Fibroblast of skin of scalp (primary cell): Measurements from ENCODE around the gene BEND5.

Source experiments
- DNase-seq: peaks from one replicate; pipeline ENCODE4 v3.0.0-alpha.2; 2013

BEND5 gene

GRCh38 chr1:48718705-48719104 is 58.0 kb downstream of the BEND5 start:
- DNase-seq = no peak

DNA sequence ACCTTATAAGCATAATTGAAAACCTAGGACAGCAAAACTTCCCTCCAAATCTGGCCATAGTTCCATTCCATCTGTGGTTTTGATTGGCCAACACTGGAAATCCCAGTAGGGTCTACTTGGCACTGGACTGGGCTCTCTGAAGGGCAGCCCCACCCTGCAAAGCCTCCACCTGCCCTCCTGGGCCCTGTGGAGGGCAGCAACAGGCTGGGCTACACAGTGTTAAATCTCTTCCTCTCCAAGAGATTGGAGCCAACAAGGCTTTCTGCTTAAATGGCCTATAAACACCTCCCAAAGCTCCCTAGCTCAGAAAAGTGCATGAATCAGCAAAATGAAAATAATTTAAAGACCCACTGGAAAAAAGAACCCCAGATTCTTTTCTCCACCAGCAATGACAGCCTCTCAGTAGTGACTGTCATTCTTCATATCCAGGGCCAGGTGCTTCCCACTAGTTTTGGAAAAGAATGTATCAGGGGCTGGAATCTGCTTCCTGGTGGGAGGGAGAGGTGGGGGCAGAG is 58.5 kb downstream of the BEND5 start:
- DNase-seq = no peak

DNA sequence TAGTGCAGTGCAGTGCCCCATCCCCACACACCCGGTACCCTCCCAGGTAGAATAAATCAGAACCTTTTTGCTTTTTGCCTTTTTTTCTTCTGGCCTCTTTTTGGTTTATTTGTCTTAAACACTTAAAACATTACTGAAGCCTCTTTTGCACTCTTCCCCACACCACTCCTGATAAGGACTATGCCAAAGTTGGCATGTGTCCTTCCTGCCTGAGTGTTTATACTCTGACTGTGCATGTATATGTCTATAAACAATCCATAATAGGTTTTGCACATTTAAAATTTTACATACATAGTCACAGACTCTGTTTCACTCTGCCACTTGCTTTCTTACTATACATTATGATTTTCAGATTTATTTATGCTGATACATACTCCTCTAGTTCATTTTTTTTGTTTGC is 59.6 kb downstream of the BEND5 start:
- DNase-seq = no peak

DNA sequence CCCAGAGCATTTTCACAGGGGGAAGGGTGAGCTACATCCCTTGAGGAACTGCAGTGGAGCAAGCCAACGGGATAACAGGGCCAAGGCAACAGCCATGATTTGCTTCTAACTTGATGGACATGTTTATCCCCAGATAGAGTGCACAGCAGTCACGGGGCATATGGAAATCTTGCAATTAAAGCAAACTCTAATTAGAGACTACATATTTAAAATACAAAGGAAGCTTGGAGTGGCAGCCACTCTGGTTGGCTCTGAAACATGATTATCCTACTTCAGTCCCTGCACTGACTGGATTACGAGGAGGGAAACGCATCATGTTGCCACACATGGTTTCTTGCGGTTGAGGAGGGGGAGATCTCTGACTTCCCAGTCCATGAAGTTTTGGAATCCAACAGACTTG is 60.8 kb downstream of the BEND5 start:
- DNase-seq = no peak

DNA sequence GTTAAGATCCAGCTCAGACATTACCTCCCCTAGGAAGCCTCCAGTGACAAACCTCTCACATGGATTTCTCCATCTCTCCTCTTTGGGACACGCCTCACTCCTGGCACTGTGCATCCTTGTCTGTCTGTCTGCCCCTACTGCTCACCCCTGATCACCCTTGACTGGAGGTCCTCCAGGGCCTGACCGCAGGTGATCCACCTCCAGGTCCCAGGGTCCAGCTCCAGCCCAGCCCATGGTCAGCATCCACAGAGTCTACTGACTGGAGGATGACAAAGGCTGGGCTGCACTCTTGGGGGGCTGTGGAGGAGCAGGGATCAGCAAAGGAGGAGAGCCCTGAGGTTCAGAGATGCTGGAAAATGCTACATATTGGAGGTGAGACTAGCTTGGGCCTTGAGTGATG is 65.8 kb downstream of the BEND5 start:
- no peak for DNase-seq

DNA sequence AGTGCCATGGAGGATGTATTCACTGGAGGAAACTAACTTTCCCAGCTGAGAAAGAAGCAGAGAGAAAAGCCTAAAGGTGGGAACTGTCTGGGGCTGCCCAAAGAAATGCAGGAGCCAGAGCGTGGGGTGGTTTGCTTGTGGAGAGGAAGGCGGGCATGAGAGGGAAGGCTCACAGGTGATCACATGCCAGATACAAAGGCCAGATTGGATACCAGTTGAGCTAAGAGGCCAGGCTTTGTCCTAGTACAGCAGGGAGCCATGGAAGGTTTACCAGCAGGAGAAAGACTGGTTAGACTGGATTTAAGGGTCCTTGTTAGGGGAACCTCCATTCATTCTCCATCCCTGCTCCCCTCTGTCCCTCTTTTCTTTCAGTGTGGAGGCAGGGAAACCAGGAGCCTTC is 66.4 kb downstream of the BEND5 start:
- DNase-seq = no peak

GRCh38 chr1:48704736-48705135 is 72.0 kb downstream of the BEND5 start:
- no peak for DNase-seq

- no peak for DNase-seq
Observed at GRCh38 chr1:48701445-48701844, 75.2 kb downstream of the BEND5 start.

GRCh38 chr1:48697066-48697707 is 79.5 kb downstream of the BEND5 start:
- peak; percentile 42 for DNase-seq

DNA sequence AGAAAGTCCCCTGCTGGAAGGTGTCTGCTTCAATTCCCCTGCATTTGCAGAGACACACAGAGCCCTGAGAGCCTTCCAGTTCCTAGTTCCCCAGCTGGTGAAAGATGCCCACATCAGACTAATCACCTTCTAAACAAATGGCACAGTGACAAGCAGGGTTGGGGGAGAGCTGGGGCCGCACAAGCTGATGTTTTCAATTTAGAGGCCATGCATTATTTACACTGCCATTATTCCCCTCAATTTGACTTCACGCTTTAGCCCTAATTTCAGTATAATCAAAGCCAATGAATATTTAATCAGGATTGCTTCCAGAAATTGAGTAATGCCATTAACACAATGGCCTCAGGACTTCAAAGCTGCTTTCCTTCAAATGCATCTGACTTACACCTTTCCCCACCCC is 81.5 kb downstream of the BEND5 start:
- no peak for DNase-seq

DNA sequence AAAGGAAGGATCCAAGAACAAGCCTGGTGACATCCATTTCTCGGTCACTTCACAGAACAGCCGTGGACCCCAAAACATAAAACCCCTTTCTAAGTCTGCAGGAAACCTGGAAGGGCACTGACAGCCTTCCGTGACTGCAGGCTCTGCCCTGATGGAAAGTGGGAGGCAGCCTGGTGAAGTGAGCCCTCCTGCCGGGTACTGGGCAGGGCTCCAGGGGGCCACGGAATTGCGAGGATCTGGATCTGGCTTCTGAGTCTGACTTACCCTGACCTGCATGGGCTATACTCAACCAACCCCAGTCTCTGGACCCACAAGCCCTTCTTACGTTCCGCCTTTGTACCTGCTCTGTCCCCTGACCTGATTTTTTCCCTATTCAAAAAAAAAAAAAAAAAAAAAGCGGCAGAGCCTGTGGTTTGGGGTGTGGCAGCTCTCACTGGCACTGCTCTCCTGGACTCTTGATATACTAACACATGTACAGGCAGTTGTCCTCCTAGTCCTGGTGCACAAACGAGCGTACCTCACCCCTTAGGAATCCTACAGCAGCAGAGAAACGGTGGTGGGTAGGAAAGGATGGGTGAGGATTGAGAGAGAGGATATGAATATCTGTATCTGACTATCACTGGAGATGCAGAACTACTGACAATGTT is 82.9 kb downstream of the BEND5 start:
- no peak for DNase-seq

GRCh38 chr1:48693180-48693579 is 83.5 kb downstream of the BEND5 start:
- no peak for DNase-seq

GRCh38 chr1:48692235-48692634 is 84.5 kb downstream of the BEND5 start:
- DNase-seq = no peak

GRCh38 chr1:48691429-48692001 is 85.2 kb downstream of the BEND5 start:
- DNase-seq = no peak

DNA sequence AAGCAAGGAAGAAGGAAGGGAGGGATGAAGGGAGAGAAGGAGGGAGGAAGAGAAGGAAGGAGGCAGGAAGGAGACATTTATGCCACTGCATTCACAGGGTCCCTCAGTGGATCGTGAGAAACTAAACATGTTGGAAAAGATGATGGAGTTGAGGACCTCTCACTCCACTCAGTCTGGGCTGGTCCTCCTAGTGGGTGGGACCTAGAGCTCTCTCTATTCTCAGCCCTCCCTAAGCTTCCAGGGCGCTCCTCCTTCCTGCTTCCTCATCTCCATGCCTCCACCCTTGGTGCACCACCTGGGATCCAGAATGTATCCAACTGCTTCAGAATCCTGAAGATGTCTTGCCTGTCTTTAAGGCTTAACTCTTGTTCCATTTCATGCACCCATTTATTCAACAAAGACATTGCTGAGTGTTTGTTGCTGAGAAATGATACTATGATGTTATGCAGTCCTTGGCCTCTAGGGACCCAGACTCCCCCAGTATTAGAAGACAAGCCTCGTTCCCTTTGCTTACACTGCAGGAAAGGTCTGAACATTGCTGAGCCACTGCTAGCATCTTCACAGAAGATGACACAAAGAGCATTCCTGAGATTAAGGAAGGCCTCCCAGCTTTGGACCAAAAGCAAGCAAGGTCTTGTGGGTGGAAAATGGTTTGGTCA is 88.5 kb downstream of the BEND5 start:
- DNase-seq = peak; percentile 24

DNA sequence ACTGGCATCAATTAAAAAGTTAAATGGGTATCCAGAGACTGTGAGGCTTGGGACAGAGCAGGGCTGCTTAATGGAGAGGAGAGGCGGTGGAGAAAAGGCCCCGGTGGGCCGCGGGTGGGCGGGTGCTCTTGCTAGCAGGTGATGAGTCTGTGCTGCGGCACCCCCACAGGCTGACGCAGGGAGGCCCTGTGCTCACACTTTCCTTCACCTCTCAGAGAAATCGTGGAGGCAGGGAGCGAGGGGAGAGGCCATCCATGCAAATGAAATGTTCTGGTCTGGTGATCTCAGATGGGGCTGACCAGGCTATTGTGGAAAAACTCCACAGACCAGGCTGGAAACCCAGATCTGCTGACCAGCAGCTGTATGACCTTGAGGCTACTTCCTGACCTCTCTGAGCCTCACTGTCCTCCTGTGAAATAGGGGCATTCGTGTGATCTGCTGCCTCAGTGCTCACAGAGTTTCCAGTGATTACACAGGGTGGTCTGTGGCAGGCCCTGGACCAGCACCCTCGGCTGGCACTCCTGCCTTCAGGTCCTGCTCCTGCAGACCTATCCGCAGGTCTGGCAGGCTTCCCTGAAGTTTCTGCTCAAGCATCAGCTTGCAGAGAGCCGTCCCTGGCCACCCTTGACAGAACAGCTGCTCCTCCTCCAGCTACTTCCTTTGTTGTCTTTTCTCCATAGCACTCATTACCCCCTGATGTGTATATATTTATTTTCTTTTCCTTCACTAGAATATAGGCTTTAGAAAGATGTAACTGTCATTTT is 89.2 kb downstream of the BEND5 start:
- DNase-seq = peak; percentile 14

DNA sequence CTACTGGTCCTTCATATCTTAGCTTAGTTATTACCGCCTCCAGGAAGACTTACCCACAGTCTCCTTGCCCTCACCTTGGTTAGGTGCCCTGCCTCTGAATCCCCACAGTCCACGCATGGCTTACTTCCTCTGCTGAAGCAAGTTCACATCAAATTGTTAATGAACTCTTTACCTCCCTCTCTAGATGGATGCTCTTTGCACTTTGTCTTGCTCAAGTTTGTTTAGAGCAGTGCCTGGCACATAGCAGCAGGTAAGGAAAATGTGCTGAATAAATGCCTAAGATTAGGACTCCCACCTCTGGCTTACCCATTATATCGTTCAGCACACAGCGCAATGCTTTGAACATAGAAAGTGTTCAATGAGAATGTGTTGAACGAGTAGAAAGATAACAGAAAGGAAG is 90.5 kb downstream of the BEND5 start:
- DNase-seq = no peak

DNA sequence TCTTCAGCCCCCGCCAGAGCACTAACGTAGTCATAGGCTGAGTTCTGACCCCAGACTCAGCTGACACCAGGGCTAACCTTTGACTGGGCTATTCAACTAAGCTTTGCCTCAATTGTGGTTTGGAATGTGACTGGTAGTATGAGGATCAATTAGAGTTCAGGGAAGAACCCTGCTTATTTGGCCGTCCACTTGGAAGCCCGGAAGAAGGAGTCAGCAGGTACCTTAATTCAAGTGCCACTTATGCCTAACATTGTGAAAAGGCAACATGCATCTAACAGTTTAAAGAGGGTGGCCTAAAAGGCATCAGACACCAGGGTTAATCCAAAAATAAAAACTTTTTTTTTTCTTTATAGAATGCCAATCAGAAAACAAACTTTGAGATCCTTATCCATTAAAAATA is 92.3 kb downstream of the BEND5 start:
- DNase-seq = no peak

DNA sequence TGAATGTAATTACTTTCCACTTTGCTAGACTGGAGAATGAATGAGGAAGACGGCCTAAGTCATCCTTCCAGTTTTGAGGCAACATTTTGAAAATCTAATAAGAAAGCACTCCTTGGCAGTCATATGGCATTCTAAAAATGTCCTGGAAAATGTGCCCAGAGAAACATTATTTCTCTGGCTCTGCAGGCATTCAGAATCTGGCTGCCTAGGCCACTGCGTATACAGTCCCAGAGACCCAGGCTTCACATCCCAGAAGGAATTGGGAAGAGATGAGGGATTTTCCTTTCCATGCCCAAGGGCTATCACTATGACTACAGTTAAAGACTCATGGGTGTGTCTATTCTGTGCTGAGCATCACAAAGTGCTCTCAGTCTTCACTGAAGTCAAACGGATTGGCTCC is 92.9 kb downstream of the BEND5 start:
- no peak for DNase-seq

- peak; percentile 19 for DNase-seq
Observed at GRCh38 chr1:48681476-48682305, 95.0 kb downstream of the BEND5 start.

- no peak for DNase-seq
Observed at GRCh38 chr1:48680411-48681035, 96.2 kb downstream of the BEND5 start.
